ENCODE results near the gene KIF20A.
"Not testable (repeated sequence)": the region's sequence is repeated elsewhere in the genome, so short reads cannot be mapped to it uniquely, and the experiment has no call there.

KIF20A gene

DNA sequence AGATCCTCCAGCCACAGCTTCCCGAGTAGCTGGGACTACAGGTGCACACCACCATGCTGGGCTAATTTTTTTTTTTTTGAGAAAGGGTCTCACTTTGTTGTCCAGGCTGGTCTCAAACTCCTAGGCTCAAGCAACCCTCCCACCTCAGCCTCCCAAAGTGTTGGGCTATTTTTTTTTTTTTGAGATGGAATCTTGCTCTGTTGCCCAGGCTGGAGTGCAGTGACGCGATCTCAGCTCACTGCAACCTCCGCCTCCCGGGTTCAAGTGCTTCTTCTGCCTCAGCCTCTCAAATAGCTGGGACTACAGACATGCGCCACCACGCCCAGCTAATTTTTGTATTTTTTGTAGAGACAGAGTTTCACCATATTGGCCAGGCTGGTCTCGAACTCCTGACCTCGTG is 22.9 kb upstream of the KIF20A start:
- H3K4me1 ChIP-seq (ENCODE audit: control insufficient read depth in 5 of 5, insufficient read depth in 5 of 5, low read length in 5 of 5); H3K4me3 ChIP-seq (ENCODE audit: low read depth in 1 of 5, low read length in 5 of 5); H3K27ac ChIP-seq (ENCODE audit: low read depth, low read length); H3K27me3 ChIP-seq (ENCODE audit: control insufficient read depth in 5 of 5, insufficient read depth in 4 of 5, low read length in 5 of 5); H3K9me3 ChIP-seq (ENCODE audit: control insufficient read depth in 5 of 5, low read length in 5 of 5); H3K9ac ChIP-seq (ENCODE audit: low read length in 5 of 5): not testable (repeated sequence)
- H3K36me3 ChIP-seq (ENCODE audit: control insufficient read depth in 5 of 5, insufficient read depth in 5 of 5, low read length in 5 of 5): peaks cover 40 to 47% (median 46%) of the 10 kb centered on the region in 5 donors

DNA sequence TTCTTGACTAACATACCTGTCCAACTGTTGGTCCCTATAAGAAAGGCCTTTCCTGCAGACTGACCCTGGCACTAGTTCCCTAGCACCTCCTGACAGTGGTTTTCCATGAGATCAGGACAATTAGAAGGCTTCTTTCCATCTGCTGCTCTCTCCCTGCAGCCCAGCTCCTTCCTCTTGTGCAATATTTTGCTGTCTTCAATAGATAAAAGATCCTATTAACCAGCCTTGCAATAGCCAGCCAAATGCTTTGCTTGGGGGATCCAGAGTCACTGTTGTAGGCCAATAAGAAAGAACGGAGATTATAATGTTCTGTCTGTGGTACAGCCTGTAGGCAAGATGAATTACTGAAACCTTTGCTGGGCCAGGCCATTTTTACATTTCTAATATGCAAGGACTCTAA is 21.3 kb upstream of the KIF20A start:
- no peaks in the 10 kb centered on the region for H3K4me1 ChIP-seq (ENCODE audit: control insufficient read depth in 5 of 5, insufficient read depth in 5 of 5, low read length in 5 of 5)
- no peak overlapping the region for H3K9ac ChIP-seq (ENCODE audit: low read length in 5 of 5)
- H3K27me3 ChIP-seq (ENCODE audit: control insufficient read depth in 5 of 5, insufficient read depth in 4 of 5, low read length in 5 of 5): no peaks in the 10 kb centered on the region
- H3K27ac ChIP-seq (ENCODE audit: low read depth, low read length): no peak overlapping the region
- H3K9me3 ChIP-seq (ENCODE audit: control insufficient read depth in 5 of 5, low read length in 5 of 5): no peaks in the 10 kb centered on the region
- H3K4me3 ChIP-seq (ENCODE audit: low read depth in 1 of 5, low read length in 5 of 5): no peak overlapping the region
- H3K36me3 ChIP-seq (ENCODE audit: control insufficient read depth in 5 of 5, insufficient read depth in 5 of 5, low read length in 5 of 5): peaks cover 47 to 63% (median 61%) of the 10 kb centered on the region in 5 donors

DNA sequence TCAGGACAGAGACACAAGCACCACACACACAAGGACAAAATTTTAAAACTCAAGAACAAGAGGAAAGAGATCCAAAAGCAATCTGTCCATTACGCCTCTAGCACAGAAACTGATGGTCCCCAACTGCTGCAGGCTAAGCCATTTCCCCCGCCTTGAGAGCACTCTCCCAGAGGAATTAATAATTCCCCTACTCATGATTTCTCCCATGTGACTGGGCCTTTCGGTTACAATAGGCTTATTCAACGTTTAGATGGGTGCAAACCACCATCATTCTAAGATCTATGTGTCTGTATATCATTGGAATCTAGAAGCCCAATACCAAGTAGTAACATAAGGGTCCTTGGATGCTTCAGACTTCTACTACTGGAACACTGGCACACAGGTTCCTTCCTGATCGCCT is 19.2 kb upstream of the KIF20A start:
- Histone ChIP-seq H3K4me3 (ENCODE audit: low read depth in 1 of 5, low read length in 5 of 5) (no peak overlapping the region), H3K36me3 (ENCODE audit: control insufficient read depth in 5 of 5, insufficient read depth in 5 of 5, low read length in 5 of 5) (peaks cover 63 to 84% (median 81%) of the 10 kb centered on the region in 5 donors), H3K4me1 (ENCODE audit: control insufficient read depth in 5 of 5, insufficient read depth in 5 of 5, low read length in 5 of 5) (no peaks in the 10 kb centered on the region), H3K9me3 (ENCODE audit: control insufficient read depth in 5 of 5, low read length in 5 of 5) (no peaks in the 10 kb centered on the region), H3K27ac (ENCODE audit: low read depth, low read length) (no peak overlapping the region), H3K9ac (ENCODE audit: low read length in 5 of 5) (no peak overlapping the region), H3K27me3 (ENCODE audit: control insufficient read depth in 5 of 5, insufficient read depth in 4 of 5, low read length in 5 of 5) (no peaks in the 10 kb centered on the region)

DNA sequence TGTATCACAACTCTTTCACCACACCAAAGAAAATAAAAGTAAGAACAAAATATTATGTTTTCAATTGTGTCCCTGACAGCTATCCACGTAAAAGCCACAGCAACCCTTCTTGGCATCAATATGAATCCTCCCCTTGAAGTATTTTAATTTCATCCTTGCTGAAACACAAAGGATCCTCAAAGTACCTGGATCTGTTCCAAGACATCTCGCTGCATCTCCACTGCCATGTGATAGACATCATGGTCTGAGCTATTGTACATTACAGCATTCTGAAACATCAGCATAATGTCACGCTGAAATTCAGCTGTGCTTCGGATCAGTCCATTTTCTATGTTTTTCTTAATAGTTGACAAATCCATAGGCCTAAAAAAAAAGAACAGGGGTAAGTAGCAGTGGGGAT is 18.2 kb upstream of the KIF20A start:
- H3K4me1 ChIP-seq (ENCODE audit: control insufficient read depth in 5 of 5, insufficient read depth in 5 of 5, low read length in 5 of 5): no peaks in the 10 kb centered on the region
- H3K36me3 ChIP-seq (ENCODE audit: control insufficient read depth in 5 of 5, insufficient read depth in 5 of 5, low read length in 5 of 5): peaks cover 68 to 94% (median 91%) of the 10 kb centered on the region in 5 donors
- no peak overlapping the region for H3K27ac ChIP-seq (ENCODE audit: low read depth, low read length)
- no peak overlapping the region for H3K9ac ChIP-seq (ENCODE audit: low read length in 5 of 5)
- H3K4me3 ChIP-seq (ENCODE audit: low read depth in 1 of 5, low read length in 5 of 5): no peak overlapping the region
- no peaks in the 10 kb centered on the region for H3K9me3 ChIP-seq (ENCODE audit: control insufficient read depth in 5 of 5, low read length in 5 of 5)
- no peaks in the 10 kb centered on the region for H3K27me3 ChIP-seq (ENCODE audit: control insufficient read depth in 5 of 5, insufficient read depth in 4 of 5, low read length in 5 of 5)

DNA sequence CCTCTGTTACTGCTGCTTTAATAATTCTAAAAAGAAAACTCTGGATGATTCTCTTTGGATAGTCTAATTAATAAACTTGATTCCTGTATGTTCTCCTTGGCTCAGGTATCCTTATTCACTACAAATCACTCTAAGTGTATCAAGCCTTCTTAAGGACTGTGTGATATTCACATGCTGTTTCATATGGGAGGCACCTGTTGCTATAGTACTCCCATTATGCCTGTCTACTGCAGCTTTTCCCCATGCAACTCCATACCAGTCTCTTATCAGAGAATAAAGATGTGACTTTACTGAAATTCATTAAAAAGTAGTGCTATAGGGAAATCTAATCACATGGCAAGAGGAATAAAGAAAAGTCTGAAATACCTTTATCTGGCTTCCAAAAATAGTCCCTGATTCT is 15.2 kb upstream of the KIF20A start:
- H3K9ac ChIP-seq (ENCODE audit: low read length in 5 of 5): no peak overlapping the region
- no peak overlapping the region for H3K27ac ChIP-seq (ENCODE audit: low read depth, low read length)
- H3K36me3 ChIP-seq (ENCODE audit: control insufficient read depth in 5 of 5, insufficient read depth in 5 of 5, low read length in 5 of 5): peaks cover 69 to 100% (median 98%) of the 10 kb centered on the region in 5 donors
- H3K4me3 ChIP-seq (ENCODE audit: low read depth in 1 of 5, low read length in 5 of 5): no peak overlapping the region
- no peaks in the 10 kb centered on the region for H3K27me3 ChIP-seq (ENCODE audit: control insufficient read depth in 5 of 5, insufficient read depth in 4 of 5, low read length in 5 of 5)
- no peaks in the 10 kb centered on the region for H3K4me1 ChIP-seq (ENCODE audit: control insufficient read depth in 5 of 5, insufficient read depth in 5 of 5, low read length in 5 of 5)
- H3K9me3 ChIP-seq (ENCODE audit: control insufficient read depth in 5 of 5, low read length in 5 of 5): no peaks in the 10 kb centered on the region

DNA sequence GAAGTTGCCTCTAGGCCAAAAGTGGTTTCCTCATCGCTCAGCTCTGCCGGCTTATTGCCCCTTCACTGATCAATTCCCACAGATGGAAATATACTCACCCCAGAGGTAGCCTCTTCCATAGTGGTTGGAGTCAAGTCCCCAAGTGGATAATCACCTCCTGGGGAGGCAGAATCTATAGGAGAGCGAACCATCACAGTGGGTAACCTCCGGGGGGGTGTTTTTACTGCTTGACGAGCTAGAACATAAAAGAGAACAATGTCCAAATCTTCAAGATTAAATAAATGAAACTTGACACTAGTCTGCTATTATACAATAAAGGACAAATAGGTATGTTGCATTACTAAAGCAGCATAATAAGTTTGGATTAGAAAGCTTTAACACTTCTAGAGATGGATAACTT is 9.8 kb upstream of the KIF20A start:
- no peaks in the 10 kb centered on the region for H3K9me3 ChIP-seq (ENCODE audit: control insufficient read depth in 5 of 5, low read length in 5 of 5)
- no peaks in the 10 kb centered on the region for H3K4me1 ChIP-seq (ENCODE audit: control insufficient read depth in 5 of 5, insufficient read depth in 5 of 5, low read length in 5 of 5)
- H3K27ac ChIP-seq (ENCODE audit: low read depth, low read length): no peak overlapping the region
- peaks cover 62 to 99% (median 91%) of the 10 kb centered on the region in 5 donors for H3K36me3 ChIP-seq (ENCODE audit: control insufficient read depth in 5 of 5, insufficient read depth in 5 of 5, low read length in 5 of 5)
- no peak overlapping the region for H3K9ac ChIP-seq (ENCODE audit: low read length in 5 of 5)
- no peaks in the 10 kb centered on the region for H3K27me3 ChIP-seq (ENCODE audit: control insufficient read depth in 5 of 5, insufficient read depth in 4 of 5, low read length in 5 of 5)
- no peak overlapping the region for H3K4me3 ChIP-seq (ENCODE audit: low read depth in 1 of 5, low read length in 5 of 5)

DNA sequence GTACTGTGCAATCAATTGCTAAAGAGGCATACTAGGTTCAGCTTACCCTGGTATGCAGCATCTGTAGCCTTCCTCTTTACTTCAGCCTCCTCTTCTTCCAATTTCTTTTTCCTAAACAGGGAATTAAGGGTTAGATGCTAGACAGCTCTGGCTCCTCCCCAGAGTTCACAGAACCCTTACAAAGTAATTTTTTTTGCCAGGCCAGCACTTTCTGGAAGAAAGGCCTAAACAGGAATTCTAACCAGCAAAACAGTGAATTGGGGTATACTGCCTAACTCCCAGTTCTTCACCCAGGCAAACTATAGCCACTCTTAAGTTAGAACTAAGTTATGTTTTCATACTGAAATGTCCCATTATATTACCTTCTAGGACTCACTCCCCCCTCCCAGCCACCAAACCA is 8.6 kb upstream of the KIF20A start:
- Histone ChIP-seq H3K4me1 (ENCODE audit: control insufficient read depth in 5 of 5, insufficient read depth in 5 of 5, low read length in 5 of 5) (no peaks in the 10 kb centered on the region), H3K36me3 (ENCODE audit: control insufficient read depth in 5 of 5, insufficient read depth in 5 of 5, low read length in 5 of 5) (peaks cover 54 to 98% (median 84%) of the 10 kb centered on the region in 5 donors), H3K27ac (ENCODE audit: low read depth, low read length) (no peak overlapping the region), H3K27me3 (ENCODE audit: control insufficient read depth in 5 of 5, insufficient read depth in 4 of 5, low read length in 5 of 5) (no peaks in the 10 kb centered on the region), H3K9ac (ENCODE audit: low read length in 5 of 5) (no peak overlapping the region), H3K9me3 (ENCODE audit: control insufficient read depth in 5 of 5, low read length in 5 of 5) (no peaks in the 10 kb centered on the region), H3K4me3 (ENCODE audit: low read depth in 1 of 5, low read length in 5 of 5) (no peak overlapping the region)

DNA sequence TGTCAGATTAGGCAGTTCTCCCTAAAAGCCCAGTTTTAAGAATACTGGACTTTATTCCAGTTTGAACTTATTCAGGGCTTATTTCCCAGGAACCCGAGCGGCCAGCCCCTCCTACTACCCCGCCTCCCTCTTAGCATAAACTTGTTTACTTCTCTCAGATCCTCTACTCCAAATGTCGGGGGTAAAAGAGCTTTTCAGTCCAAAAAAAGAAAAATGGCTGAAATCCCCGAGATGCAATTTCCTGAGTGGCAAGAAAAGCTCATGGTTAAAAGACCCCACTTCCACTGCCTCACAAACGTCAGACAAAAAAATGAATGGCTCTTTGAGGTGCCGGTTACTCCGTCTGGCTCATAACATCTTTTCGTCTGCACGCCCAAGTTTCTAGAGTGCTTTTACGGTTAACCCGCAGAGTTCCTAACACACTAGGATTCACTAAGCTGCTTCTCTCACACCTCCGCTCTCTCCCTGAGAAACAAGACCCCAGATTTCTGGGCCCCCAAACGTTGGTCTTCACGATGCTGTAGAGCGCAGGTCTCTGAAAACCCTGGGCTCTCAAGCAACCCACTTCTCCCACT is 884 bp upstream of the KIF20A start:
- Histone ChIP-seq H3K27me3 (ENCODE audit: control insufficient read depth in 5 of 5, insufficient read depth in 4 of 5, low read length in 5 of 5) (no peaks in the 10 kb centered on the region), H3K9ac (ENCODE audit: low read length in 5 of 5) (peak overlapping the region; percentile 87 to 98 (median 96)), H3K4me1 (ENCODE audit: control insufficient read depth in 5 of 5, insufficient read depth in 5 of 5, low read length in 5 of 5) (peaks cover 6 to 18% (median 15%) of the 10 kb centered on the region in 5 donors), H3K27ac (ENCODE audit: low read depth, low read length) (peak overlapping the region; percentile 81), H3K4me3 (ENCODE audit: low read depth in 1 of 5, low read length in 5 of 5) (peak overlapping the region; percentile 79 to 98 (median 92)), H3K9me3 (ENCODE audit: control insufficient read depth in 5 of 5, low read length in 5 of 5) (no peaks in the 10 kb centered on the region), H3K36me3 (ENCODE audit: control insufficient read depth in 5 of 5, insufficient read depth in 5 of 5, low read length in 5 of 5) (peaks cover 3 to 29% (median 18%) of the 10 kb centered on the region in 5 donors)

DNA sequence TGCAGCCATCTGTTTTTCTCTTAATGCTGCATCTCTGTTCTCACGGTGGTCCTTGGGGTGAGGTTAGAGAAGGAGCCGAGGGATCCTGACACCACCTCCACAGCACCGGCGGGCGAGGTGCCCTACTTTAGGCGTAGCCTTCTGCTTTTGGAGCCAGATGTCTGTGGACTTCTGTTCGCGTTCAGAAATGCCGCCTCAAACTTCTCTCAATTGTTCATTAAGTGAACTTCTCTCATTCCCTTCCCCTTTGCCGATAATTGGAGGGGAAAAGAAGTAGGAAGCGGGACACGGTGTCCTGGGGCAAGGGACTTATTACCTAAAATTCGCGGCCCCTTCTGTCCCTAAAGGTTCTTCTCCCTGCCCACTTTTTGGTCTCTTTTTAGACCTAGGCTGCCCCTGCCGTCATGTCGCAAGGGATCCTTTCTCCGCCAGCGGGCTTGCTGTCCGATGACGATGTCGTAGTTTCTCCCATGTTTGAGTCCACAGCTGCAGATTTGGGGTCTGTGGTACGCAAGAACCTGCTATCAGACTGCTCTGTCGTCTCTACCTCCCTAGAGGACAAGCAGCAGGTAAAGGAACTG is 455 bp downstream of the KIF20A start:
- no peaks in the 10 kb centered on the region for H3K27me3 ChIP-seq (ENCODE audit: control insufficient read depth in 5 of 5, insufficient read depth in 4 of 5, low read length in 5 of 5)
- no peaks in the 10 kb centered on the region for H3K9me3 ChIP-seq (ENCODE audit: control insufficient read depth in 5 of 5, low read length in 5 of 5)
- H3K27ac ChIP-seq (ENCODE audit: low read depth, low read length): no peak overlapping the region
- H3K36me3 ChIP-seq (ENCODE audit: control insufficient read depth in 5 of 5, insufficient read depth in 5 of 5, low read length in 5 of 5): peaks cover 0 to 27% (median 19%) of the 10 kb centered on the region in 5 donors
- H3K4me1 ChIP-seq (ENCODE audit: control insufficient read depth in 5 of 5, insufficient read depth in 5 of 5, low read length in 5 of 5): peaks cover 6 to 18% (median 15%) of the 10 kb centered on the region in 5 donors
- H3K4me3 ChIP-seq (ENCODE audit: low read depth in 1 of 5, low read length in 5 of 5): peak overlapping the region; percentile 79 to 98 (median 92)
- H3K9ac ChIP-seq (ENCODE audit: low read length in 5 of 5): peak overlapping the region in 1 of 5 donors; percentile 20

DNA sequence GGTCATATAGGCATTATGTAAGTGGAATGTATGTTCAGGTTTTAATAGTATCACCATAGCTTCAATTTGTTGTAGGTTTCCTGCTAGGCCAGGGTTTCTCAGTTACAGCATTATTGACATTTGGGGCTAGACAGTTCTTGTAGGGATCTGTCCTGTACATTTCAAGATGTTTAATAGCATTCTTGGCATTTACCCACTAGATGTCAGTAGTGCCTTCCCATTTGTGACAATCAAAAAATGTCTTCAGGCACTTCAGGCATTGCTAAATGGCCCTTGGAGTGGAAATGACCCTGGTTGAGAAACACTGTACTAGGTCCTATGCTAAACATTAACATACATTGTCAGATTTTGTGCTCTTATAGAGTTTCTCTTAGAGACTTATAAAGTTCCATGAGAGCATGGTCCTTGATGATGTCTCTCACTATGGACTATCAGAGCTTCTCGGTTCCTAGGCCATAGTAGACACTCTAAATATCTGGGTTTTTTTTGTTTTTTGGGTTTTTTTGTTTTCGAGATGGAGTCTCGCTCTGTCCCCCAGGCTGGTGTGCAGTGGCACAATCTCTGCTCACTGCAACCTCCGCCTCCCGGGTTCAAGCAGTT is 1.4 kb downstream of the KIF20A start:
- Histone ChIP-seq H3K9ac (ENCODE audit: low read length in 5 of 5) (no peak overlapping the region), H3K4me3 (ENCODE audit: low read depth in 1 of 5, low read length in 5 of 5) (no peak overlapping the region), H3K27me3 (ENCODE audit: control insufficient read depth in 5 of 5, insufficient read depth in 4 of 5, low read length in 5 of 5) (no peaks in the 10 kb centered on the region), H3K36me3 (ENCODE audit: control insufficient read depth in 5 of 5, insufficient read depth in 5 of 5, low read length in 5 of 5) (peaks cover 4 to 28% (median 23%) of the 10 kb centered on the region in 5 donors), H3K27ac (ENCODE audit: low read depth, low read length) (no peak overlapping the region), H3K4me1 (ENCODE audit: control insufficient read depth in 5 of 5, insufficient read depth in 5 of 5, low read length in 5 of 5) (peaks cover 6 to 18% (median 15%) of the 10 kb centered on the region in 5 donors), H3K9me3 (ENCODE audit: control insufficient read depth in 5 of 5, low read length in 5 of 5) (no peaks in the 10 kb centered on the region)
